Activated T-helper 2 cell treated with anti-CD3 and anti-CD28 coated beads, Interferon-gamma antibody, Interleukin-2, Interleukin-4, amounts not matched to agents 10 μg/mL and 5 μg/mL and 100 μg/mL, durations not matched to agents 14 hours and 24 hours and 36 hours (primary cell): ENCODE results near the gene SPIN4. TPM values are rescaled to one million over a fixed set of nuclear protein-coding genes. Genes with fewer than 3 reads are reported as not detected.

Experiments
- DNase-seq: peaks from one replicate; pipeline ENCODE4 v3.0.0; 2021; ENCODE audit warnings: low spot score
- H3K27ac Mint-ChIP-seq: one replicate; pipeline ENCODE4 v1.8.0; 2021; ENCODE audit warnings: mixed read lengths
- H3K27me3 Mint-ChIP-seq: one replicate; pipeline ENCODE4 v1.8.0; 2021; ENCODE audit warnings: low read depth, mixed read lengths
- H3K36me3 Mint-ChIP-seq: one replicate; pipeline ENCODE4 v1.8.0; 2021; ENCODE audit warnings: low read depth, mixed read lengths
- H3K4me1 Mint-ChIP-seq: one replicate; pipeline ENCODE4 v1.8.0; 2021; ENCODE audit warnings: low read depth, mixed read lengths
- H3K4me3 Mint-ChIP-seq: one replicate; pipeline ENCODE4 v1.8.0; 2021; ENCODE audit warnings: low read depth, mild to moderate bottlenecking, moderate library complexity, mixed read lengths
- H3K9me3 Mint-ChIP-seq: one replicate; pipeline ENCODE4 v1.8.0; 2021; ENCODE audit warnings: mixed read lengths
- intact Hi-C: fragments of 100-400 bp; cut with micrococcal nuclease; formaldehyde crosslinking; loops from one replicate; pipeline ENCODE4 v1.15.1; 2023
- total RNA-seq: library from RNA; stranded (reverse); gene quantifications from 2 replicates; pipeline ENCODE4 v1.2.3, GENCODE V29; 2022

SPIN4 gene
- total RNA-seq, 1 donor from 2014 or later, result 7.5 TPM

DNA sequence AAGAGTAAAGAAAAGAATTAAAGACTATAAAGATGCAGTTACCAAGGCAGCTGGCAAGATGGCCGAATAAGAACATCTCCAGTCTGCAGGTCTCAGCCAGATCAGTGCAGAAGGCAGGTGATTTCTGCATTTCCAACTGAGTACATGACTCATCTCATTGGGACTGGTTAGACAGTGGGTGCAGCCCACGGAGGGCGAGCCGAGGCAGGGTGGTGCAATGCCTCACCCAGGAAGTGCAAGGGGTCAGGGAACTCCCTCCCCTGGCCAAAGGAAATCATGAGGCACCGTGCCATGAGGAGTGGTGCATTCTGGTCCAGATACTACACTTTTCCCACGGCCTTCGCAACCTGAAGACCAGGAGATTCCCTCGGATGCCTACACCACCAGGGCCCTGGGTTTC lies 20.5 kb downstream of the SPIN4 start:
- no peak for DNase-seq
- Mint-ChIP-seq H3K27ac (no peak overlapping the region), H3K36me3 (peaks cover 33% of the 10 kb centered on the region), H3K9me3 (peaks cover 3% of the 10 kb centered on the region), H3K4me1 (peaks cover 1% of the 10 kb centered on the region), H3K27me3 (no peaks in the 10 kb centered on the region), H3K4me3 (no peak overlapping the region)
- intact Hi-C loops, result no loop called here

DNA sequence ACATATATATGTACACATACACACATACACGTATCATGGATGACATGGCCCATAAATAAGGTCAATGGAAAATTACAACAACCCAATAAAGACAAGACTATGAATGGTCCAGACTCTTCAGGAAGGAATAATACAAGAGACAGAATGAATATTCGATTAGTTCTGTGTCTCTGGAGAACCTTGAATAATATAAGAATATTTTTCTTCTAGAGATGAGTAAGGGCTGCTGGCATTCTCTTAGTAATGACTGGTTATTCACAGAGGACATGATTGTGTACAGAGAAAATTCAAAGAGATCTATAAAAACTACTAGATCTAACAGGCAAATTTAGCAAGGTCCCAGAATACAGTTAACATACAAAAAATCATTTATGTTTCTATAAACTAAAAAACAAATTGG lies 23.3 kb downstream of the SPIN4 start:
- Mint-ChIP-seq H3K27ac (no peak overlapping the region), H3K4me1 (peaks cover 1% of the 10 kb centered on the region), H3K4me3 (no peak overlapping the region), H3K36me3 (peaks cover 10% of the 10 kb centered on the region), H3K27me3 (no peaks in the 10 kb centered on the region), H3K9me3 (no peaks in the 10 kb centered on the region)
- no peak for DNase-seq
- intact Hi-C loops, result no loop called here

DNA sequence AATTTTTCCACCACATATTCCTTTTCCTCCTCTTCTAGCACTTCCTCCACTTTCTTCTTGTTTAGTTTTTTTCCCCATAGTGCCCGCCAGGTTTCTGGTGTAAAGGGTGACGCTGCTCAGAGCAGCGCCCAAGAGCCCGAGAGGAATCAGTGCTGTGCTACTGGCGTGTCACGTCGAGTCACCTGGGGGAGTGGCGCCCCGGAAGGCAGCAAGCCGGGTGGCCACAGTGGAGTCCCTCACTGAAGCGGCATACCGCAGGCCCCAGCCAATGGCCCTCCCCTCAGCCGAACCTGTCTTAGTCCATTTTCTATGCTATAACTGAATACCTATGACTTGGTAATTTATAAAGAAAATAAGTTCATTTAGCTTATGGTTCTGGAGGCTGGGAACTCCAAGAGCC lies 51.5 kb downstream of the SPIN4 start:
- Mint-ChIP-seq H3K27me3 (no peaks in the 10 kb centered on the region), H3K36me3 (no peaks in the 10 kb centered on the region), H3K27ac (no peak overlapping the region), H3K4me3 (no peak overlapping the region), H3K9me3 (peaks cover 16% of the 10 kb centered on the region), H3K4me1 (no peaks in the 10 kb centered on the region)
- intact Hi-C loops, result no loop called here
- DNase-seq, result no peak
